GM18951 (cell line): ENCODE measurements around the gene ADRA2B.
"Not testable (repeated sequence)": the region's sequence is repeated elsewhere in the genome, so short reads cannot be mapped to it uniquely, and the experiment has no call there.

Experiments
- POLR2A ChIP-seq: IDR thresholded peaks from 4 replicates; pipeline ENCODE4 v1.6.1; 2011; ENCODE audit warnings: mild to moderate bottlenecking; ENCODE audit not compliant: insufficient read length, insufficient read depth; ENCODE audit errors: extremely low read depth
- in situ Hi-C: fragments of 300-500 bp; cut with MboI; formaldehyde crosslinking; loops from one replicate; pipeline ENCODE4 v1.12.0; 2022; ENCODE audit warnings: low sequenced_read_pairs, mixed read lengths, inconsistent platforms; ENCODE audit not compliant: unreplicated experiment

The ADRA2B gene

DNA sequence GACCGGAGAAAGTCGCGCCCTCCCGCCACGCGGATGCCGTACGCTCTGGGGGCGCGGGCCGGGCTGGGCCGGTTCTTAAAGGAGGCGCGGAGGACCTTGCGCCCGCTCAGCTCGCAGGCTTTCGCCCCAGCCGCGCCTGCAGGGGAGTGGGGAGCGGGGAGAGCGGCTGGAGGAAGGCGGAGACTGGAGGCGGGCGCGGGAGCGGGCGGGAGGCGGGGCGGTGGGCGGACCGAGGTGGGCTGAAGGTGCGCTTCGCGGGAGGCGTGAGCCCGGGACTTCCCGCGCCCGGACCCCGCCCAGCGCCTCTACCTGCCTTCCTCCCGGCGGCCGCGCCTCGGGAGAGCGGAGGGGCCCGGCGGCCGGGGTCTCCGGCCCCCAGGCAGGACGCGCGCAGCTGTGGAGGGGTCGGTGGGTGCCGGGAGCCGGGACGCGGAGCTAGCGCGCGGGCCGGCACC lies at the start of gene ADRA2B:
TSS of gene ADRA2B (minus strand) at position 148 of the 455 bp plus-strand sequence. CDS start 422 bp downstream, outside the sequence.
- in situ Hi-C loops = loop anchor here (10.0 kb wide), 1 partner anchor 112 kb away; no protein-coding TSS in a partner anchor
- no peak for TF ChIP-seq POLR2A

GRCh38 chr2:96164459-96165184 lies 48.3 kb upstream of the ADRA2B start:
- in situ Hi-C loops = no loop called here
- TF ChIP-seq POLR2A = peak; percentile 64

GRCh38 chr2:96163768-96164429 lies 47.5 kb upstream of the ADRA2B start:
- in situ Hi-C loops = no loop called here
- peak; percentile 63 for TF ChIP-seq POLR2A

GRCh38 chr2:96163415-96163767 lies 47.0 kb upstream of the ADRA2B start:
- TF ChIP-seq POLR2A = no peak
- in situ Hi-C loops = no loop called here

GRCh38 chr2:96161898-96162297 lies 45.5 kb upstream of the ADRA2B start:
- TF ChIP-seq POLR2A = no peak
- in situ Hi-C loops = no loop called here

GRCh38 chr2:96160366-96160765 lies 44.0 kb upstream of the ADRA2B start:
- in situ Hi-C loops = not testable (repeated sequence)

DNA sequence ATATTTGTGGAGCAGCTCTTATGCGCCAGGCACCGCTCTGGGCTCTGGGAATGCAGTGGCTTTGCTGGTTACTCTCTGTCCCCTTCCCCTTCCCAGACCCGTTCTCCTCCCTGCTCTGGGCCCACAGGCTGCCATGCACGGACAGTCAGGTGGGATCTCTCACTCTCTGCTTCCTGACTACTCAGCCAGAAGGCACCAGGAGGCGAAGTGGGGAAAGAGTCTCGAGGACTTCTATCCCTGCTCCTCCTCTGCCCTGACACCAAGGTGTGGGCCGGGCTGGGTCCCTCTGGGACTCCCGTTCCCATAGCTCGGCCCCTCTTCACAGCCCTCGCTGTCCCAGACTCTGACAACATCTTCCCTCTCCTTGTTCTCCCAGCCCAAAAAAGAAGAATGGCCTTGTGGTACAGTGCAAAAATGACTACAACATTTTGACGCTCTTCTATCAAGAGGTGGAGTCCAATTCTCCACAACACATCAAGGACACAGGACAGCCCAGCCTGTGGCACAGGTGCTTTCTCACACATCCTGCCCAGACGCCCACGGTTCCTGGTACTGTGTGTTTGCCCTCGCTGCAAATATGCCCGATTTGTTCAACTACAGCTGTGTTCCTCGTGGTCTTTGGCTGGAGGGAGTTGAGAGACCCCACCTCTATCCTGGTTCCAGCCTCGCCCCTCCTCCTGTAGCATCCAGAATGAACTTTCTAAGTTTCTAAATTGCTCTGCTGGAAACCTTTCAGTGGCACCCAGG lies 42.9 kb upstream of the ADRA2B start:
- in situ Hi-C loops = no loop called here
- no peak for TF ChIP-seq POLR2A

- TF ChIP-seq POLR2A = no peak
- in situ Hi-C loops = no loop called here
These were observed 42.2 kb upstream of the ADRA2B start for GRCh38 chr2:96158554-96158940.

- in situ Hi-C loops = no loop called here
These were observed 41.5 kb upstream of the ADRA2B start for GRCh38 chr2:96157649-96158553.

DNA sequence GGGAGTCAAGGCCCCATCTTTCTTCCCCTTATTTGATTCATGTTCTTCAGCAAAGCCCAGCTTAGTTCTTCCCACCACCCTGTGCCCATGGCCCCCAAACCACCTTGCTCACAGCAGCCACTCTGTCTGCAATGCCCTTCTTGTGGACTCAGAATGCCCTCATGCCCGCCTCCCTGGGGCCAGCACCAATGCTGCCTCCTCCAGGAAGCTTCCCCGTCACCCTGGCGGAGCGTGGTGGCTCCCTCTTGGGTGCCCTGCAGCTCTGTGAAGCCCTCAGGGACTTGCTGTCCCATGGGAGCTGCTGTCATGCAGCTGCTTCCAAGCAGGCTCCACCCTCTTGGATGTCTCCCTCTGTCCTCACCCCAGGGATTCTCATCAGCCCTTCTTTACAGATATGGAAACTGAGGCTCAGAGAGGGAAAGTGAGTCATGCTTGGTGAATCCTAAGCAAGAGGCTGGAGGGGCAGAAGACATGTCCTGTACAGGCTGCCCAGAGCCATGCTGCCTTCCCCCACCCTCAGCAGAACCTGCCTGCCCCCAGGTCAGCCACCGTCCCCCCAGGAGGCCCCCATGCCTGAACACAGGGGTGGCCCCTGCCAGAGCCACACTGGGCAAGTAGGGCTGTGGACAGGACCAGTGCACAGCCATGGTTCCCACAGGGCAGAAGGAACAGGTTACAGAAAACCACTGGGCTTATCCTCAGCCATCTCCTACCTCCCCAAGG lies 40.7 kb upstream of the ADRA2B start:
- in situ Hi-C loops = no loop called here
- TF ChIP-seq POLR2A = peak; percentile 44

More at GRCh38 chr2:96157649-96158553, 41.5 kb upstream of the ADRA2B start:
- peak; percentile 51 for TF ChIP-seq POLR2A

DNA sequence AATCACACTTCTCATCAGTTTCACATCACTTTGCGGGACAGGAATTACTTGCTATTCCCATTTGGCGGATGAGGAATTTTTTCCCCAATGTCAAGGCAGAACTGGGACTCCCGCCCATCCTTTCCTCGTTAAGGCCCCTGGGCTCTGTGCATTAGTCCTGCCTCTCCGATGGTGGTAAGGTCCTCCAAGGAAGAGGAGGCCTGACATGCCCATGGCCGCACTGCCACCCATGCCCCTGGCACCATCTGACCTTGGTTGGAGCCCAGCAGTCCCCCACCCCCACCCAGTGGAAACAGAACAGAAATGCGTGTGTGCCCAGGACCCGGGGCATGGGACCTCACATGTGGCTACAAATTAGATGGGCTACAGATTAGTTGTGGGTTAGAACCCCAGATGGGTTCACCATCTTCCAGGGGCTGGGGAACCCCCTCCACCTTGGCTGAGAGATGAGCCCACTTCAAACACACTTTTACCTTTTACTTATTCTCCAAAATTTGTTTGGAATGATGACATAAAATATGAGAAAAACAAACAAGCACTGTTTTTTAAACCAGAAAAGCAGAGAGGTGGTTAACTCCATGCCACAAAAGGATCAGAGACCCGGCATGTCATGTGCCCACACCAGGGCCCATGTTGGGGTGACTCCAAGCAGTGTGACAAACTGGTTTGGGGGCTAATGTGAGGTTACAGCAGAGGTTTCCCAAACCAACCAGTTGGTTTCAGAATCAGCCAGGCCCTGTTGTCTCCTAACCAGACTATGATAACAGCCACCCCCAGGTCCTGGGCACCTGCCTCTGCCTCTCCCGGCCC lies 39.8 kb upstream of the ADRA2B start:
- in situ Hi-C loops = no loop called here
- no peak for TF ChIP-seq POLR2A
